Fibroblast of villous mesenchyme (primary cell): ENCODE data around the gene PPP2R1A. TPM values are rescaled to one million over a fixed set of nuclear protein-coding genes. Genes with fewer than 3 reads are reported as not detected.

ENCODE experiments used
- DNase-seq: peaks from one replicate; pipeline ENCODE4 v3.0.0-alpha.2; 2010; ENCODE audit warnings: low read depth
- H3K4me3 ChIP-seq: 2 replicates; pipeline ENCODE4 v1.5.1; 2011; ENCODE audit warnings: low read depth, mild to moderate bottlenecking, low read length
- total RNA-seq: library from RNA; depleted of rRNA; stranded (reverse); fragments of >200 nt; gene quantifications from 2 replicates; pipeline ENCODE4 v1.2.3, GENCODE V29; 2012
- TF ChIP-seq, protein P1 (sequence below): IDR thresholded peaks from 2 replicates; pipeline ENCODE4 v1.5.1; 2012; ENCODE audit warnings: low read depth, mild to moderate bottlenecking, low read length; ENCODE audit not compliant: insufficient read depth

Gene PPP2R1A
- 122 and 166 TPM in 2 replicates for total RNA-seq

GRCh38 chr19:52189735-52190486, at the start of gene PPP2R1A:
TSS of gene PPP2R1A (plus strand) at chr19:52190052. CDS start at chr19:52190097, 45 bp downstream.
- TF ChIP-seq, protein P1, sequence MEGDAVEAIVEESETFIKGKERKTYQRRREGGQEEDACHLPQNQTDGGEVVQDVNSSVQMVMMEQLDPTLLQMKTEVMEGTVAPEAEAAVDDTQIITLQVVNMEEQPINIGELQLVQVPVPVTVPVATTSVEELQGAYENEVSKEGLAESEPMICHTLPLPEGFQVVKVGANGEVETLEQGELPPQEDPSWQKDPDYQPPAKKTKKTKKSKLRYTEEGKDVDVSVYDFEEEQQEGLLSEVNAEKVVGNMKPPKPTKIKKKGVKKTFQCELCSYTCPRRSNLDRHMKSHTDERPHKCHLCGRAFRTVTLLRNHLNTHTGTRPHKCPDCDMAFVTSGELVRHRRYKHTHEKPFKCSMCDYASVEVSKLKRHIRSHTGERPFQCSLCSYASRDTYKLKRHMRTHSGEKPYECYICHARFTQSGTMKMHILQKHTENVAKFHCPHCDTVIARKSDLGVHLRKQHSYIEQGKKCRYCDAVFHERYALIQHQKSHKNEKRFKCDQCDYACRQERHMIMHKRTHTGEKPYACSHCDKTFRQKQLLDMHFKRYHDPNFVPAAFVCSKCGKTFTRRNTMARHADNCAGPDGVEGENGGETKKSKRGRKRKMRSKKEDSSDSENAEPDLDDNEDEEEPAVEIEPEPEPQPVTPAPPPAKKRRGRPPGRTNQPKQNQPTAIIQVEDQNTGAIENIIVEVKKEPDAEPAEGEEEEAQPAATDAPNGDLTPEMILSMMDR: no peak
- DNase-seq: peak; percentile 100

DNA sequence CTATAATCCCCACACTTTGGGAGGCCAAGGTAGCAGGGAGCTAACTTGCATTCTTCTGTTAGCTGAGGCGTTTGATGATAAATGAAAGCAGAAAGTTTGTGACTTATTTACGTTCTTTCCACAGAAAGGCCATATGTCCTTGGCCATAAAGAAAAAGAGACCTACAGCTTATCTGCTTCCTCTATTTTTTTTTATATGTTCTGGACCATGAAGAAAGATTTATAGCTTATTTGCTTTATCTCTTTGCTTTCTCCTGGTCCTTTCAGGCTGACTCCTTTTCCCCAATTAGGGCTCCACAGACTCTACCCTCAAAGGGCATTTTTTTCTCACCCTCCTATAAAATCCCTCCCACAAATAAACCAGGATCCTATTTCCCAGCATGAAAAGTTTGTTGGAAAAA, 48.6 kb upstream of the PPP2R1A start:
- DNase-seq: no peak
- no peak overlapping the region for H3K4me3 ChIP-seq
- TF ChIP-seq, protein P1: no peak

More at GRCh38 chr19:52189735-52190486, at the start of gene PPP2R1A:
- peak within 1 kb of the TSS; percentile 94 for H3K4me3 ChIP-seq

- H3K4me3 ChIP-seq: no peak overlapping the region
- TF ChIP-seq, protein P1: no peak
- DNase-seq: no peak
Measured at GRCh38 chr19:52142001-52142595, 47.8 kb upstream of the PPP2R1A start.

DNA sequence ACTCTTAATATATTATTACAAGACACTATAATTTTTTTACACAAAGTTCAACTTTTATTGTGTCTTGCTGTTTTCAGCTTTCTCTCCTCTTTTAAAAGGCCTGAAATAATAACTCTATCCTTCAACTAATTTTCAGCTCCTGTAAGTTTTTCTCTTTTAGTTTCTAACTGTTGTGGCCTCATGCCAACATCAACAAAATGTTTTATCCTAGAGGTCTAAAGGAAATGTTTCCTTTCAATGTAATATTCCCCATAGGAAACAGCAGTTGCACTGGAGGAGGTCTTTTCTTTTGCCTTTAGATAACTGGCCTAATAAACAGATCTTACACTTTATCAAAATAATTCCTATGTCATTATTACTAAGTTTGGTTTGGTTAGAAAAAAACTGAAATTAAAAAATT, 41.6 kb upstream of the PPP2R1A start:
- no peak for DNase-seq
- TF ChIP-seq, protein P1: no peak
- no peak overlapping the region for H3K4me3 ChIP-seq

DNA sequence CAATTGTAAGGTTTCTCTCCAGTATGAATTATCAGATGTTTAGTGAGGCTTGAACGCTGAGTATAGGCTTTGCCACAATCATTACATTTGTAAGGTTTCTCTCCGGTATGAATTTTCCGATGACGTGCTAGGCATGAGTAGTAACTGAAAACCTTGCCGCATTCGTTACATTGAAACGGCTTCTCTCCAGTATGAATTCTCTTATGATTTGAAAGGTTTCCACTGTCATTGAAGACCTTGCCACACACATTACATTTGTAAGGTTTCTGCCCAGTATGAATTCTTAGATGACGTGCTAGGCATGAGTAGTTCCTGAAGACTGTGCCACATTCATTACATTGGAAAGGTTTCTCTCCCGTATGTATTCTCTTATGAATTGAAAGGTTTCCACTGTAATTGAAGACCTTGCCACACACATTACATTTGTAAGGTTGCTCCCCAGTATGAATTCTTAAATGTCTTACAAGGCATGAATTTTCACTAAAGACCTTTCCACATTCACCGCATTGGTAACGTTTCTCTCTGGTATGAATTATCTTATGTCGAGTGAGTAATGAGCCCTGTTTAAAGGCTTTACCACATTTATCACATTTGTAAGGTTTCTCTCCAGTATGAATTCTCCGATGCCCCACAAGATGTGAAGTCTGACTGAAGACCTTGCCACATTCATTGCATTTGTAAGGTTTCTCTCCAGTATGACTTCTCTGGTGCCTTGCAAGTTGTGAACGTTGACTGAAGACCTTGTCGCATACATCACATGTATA, 34.1 kb upstream of the PPP2R1A start:
- H3K4me3 ChIP-seq: no peak overlapping the region
- TF ChIP-seq, protein P1: no peak
- no peak for DNase-seq

- H3K4me3 ChIP-seq: peak overlapping the region; percentile 92
- no peak for DNase-seq
- TF ChIP-seq, protein P1: no peak
Measured at GRCh38 chr19:52170304-52170703, 19.5 kb upstream of the PPP2R1A start.
